Measurements from ENCODE around the gene FKBP5.
A peak's percentile ranks its signal among the peaks of the same experiment; 100 is the strongest.
"Not testable (repeated sequence)": the region's sequence is repeated elsewhere in the genome, so short reads cannot be mapped to it uniquely, and the experiment has no call there.

FKBP5 gene

GRCh38 chr6:35678814-35679213 lies 9.9 kb downstream of the FKBP5 start:
- H3K4me3 ChIP-seq (ENCODE audit: low read depth, low read length): peak overlapping the region; percentile 2
- TF ChIP-seq, protein P1, sequence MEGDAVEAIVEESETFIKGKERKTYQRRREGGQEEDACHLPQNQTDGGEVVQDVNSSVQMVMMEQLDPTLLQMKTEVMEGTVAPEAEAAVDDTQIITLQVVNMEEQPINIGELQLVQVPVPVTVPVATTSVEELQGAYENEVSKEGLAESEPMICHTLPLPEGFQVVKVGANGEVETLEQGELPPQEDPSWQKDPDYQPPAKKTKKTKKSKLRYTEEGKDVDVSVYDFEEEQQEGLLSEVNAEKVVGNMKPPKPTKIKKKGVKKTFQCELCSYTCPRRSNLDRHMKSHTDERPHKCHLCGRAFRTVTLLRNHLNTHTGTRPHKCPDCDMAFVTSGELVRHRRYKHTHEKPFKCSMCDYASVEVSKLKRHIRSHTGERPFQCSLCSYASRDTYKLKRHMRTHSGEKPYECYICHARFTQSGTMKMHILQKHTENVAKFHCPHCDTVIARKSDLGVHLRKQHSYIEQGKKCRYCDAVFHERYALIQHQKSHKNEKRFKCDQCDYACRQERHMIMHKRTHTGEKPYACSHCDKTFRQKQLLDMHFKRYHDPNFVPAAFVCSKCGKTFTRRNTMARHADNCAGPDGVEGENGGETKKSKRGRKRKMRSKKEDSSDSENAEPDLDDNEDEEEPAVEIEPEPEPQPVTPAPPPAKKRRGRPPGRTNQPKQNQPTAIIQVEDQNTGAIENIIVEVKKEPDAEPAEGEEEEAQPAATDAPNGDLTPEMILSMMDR (conservative IDR thresholded peaks at IDR 0.05; ENCODE audit: low read depth, low read length): no peak
- no peak for DNase-seq (ENCODE audit: low read depth)

DNA sequence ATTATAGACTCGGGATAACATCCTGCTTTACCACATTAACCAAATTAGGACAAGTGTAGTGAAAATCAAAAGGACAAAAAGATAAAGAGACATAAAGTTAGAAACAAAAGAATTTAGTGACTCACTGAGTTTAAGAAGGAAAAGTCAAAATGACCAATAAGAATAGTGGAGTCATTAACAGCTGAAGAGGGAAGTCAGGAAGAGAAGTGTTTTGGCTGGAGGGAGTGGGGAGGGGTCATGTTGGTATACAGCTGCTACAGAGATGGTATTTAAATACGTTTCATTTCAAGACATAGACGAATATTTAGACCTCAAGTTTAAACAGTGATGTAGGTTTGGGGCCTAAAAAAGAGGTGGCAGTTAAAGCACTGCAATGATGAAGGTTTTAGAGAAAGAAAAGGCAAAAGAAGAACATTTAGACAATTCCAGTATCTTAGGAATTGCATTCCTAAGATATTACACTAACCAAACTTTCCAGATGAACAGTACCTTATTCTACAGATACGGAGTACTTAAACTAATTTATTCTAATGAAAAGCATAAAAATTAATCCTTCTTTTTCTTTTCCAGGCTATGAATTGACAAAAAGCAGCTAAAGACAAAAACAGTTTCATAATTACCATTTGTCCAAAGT lies 10.6 kb downstream of the FKBP5 start:
- H3K4me3 ChIP-seq (ENCODE audit: low read depth, low read length): no peak overlapping the region
- TF ChIP-seq, protein P1 (conservative IDR thresholded peaks at IDR 0.05; ENCODE audit: low read depth, low read length): no peak
- no peak for DNase-seq (ENCODE audit: low read depth)

GRCh38 chr6:35677456-35677855 lies 11.3 kb downstream of the FKBP5 start:
- no peak for DNase-seq (ENCODE audit: low read depth)
- TF ChIP-seq, protein P1 (conservative IDR thresholded peaks at IDR 0.05; ENCODE audit: low read depth, low read length): no peak

DNA sequence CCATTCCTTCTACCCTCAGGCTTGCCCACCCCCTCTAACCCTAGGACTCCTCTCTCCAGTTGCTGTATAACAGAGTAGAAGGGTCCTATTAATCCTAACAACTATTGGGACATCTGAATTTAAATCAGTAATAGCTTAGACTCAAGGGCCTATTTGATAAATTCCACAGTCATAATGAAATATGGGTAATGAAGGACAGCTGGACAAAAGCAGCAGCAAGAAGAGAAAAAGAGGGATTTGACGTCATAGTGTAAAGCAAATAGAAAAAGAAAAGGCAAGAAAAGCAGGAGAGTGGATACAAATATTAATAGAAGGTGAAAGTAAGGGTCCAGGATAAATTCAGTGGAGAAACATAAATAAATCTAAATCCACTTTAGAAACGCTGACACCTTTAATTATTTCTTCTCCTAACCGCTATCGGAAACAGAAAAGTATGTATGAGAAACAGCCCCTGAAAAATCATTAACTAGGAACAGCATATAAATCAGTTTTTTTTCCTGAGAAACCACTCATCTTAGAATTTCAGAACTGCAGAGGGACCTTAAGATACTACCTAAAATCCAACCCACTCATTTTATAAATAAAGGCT lies 12.8 kb downstream of the FKBP5 start:
- no peak for DNase-seq (ENCODE audit: low read depth)
- peak overlapping the region; percentile 8 for H3K4me3 ChIP-seq (ENCODE audit: low read depth, low read length)
- TF ChIP-seq, protein P1 (conservative IDR thresholded peaks at IDR 0.05; ENCODE audit: low read depth, low read length): no peak

More at GRCh38 chr6:35677456-35677855, 11.3 kb downstream of the FKBP5 start:
- no peak overlapping the region for H3K4me3 ChIP-seq (ENCODE audit: low read depth, low read length)

DNA sequence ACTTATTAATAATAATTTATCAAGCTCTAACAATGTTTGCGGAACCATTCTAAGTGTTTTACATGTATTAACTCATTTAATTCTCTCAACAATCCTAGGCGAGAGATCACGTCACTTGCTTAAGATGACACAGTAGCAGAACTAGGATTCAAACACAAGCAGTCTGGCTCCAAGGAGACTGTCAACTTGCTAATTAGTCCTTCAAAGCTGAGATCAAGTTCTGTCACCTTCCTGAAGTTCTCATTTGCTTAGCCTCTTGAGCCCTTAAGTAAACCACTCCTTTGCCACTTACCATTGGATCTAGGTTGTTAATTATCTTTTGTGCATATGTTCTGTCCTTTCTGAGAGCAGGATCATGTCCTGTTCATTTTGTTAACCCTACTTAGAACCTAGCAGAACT lies 14.1 kb downstream of the FKBP5 start:
- no peak overlapping the region for H3K4me3 ChIP-seq (ENCODE audit: low read depth, low read length)
- TF ChIP-seq, protein P1 (conservative IDR thresholded peaks at IDR 0.05; ENCODE audit: low read depth, low read length): no peak
- no peak for DNase-seq (ENCODE audit: low read depth)

DNA sequence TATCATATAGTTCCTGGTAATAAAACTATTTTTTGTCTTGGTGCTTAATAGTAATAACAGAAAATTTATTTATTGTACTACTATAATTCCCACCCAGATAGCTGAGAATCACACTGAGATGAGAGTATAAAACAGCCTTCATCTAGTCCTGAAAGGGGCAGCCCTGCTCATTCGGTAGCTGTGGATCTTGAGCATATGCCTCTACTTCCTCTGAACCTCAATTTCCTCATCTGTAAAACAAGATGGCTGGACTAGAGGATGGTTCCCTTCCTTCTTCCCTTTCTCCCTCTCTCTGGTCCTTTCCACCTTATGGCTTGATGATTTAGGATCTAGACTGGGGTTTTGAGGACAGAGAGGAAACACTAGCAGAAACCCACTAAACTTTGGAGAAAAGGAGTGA lies 15.0 kb downstream of the FKBP5 start:
- DNase-seq (ENCODE audit: low read depth): no peak
- H3K4me3 ChIP-seq (ENCODE audit: low read depth, low read length): no peak overlapping the region
- TF ChIP-seq, protein P1 (conservative IDR thresholded peaks at IDR 0.05; ENCODE audit: low read depth, low read length): no peak

GRCh38 chr6:35673284-35673666 lies 15.4 kb downstream of the FKBP5 start:
- not testable (repeated sequence) for H3K4me3 ChIP-seq (ENCODE audit: low read depth, low read length); DNase-seq (ENCODE audit: low read depth)

DNA sequence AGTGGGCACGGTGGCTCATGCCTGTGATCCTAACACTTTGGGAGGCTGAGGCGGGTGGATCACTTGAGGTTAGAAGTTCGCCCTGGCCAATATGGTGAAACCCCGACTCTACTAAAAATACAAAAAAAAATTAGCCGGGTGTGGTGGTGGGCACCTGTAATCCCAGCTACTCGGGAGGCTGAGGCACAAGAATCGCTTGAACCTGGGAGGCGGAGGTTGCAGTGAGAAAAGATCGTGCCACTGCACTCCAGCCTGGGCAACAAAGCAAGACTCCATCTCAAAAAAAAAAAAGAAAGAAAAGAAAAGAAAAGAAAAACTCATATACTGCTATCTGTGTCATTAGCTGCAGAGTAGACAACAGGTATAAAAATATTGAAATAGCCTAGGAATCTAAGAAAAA lies 18.3 kb downstream of the FKBP5 start:
- H3K4me3 ChIP-seq (ENCODE audit: low read depth, low read length); DNase-seq (ENCODE audit: low read depth): not testable (repeated sequence)
